ENCODE data around the gene POLQ.

Gene POLQ

GRCh38 chr3:121584418-121584817, 38.6 kb upstream of the POLQ start:
- Histone ChIP-seq H2BK12ac (ENCODE audit: low read length in 2 of 2) (no peak overlapping the region), H3K4me1 (ENCODE audit: control insufficient read depth, insufficient read depth, low read depth, low read length) (no peaks in the 10 kb centered on the region), H2AK5ac (ENCODE audit: low read length, severe bottlenecking) (no peak overlapping the region), H3K4me2 (ENCODE audit: low read length, poor library complexity, severe bottlenecking) (no peak overlapping the region), H2AFZ (ENCODE audit: low read depth, low read length) (no peak overlapping the region), H3K79me1 (replicated peaks; ENCODE audit: low read length, poor library complexity, severe bottlenecking) (no peaks in the 10 kb centered on the region), H3K23ac (ENCODE audit: low read length in 2 of 2) (no peak overlapping the region), H2BK5ac (ENCODE audit: low read depth, low read length, poor library complexity, severe bottlenecking) (no peak overlapping the region), H3K9me3 (ENCODE audit: control insufficient read depth, low read length) (no peaks in the 10 kb centered on the region), H3K4me3 (ENCODE audit: insufficient read depth in 1 of 2, low read depth in 1 of 2, low read length in 2 of 2) (no peak overlapping the region), H3K4ac (ENCODE audit: low read depth in 1 of 2, low read length in 2 of 2) (no peak overlapping the region), H2BK15ac (ENCODE audit: low read depth, poor library complexity, severe bottlenecking) (no peak overlapping the region), H3K14ac (ENCODE audit: low read length in 2 of 2) (no peak overlapping the region), H4K8ac (ENCODE audit: low read length) (no peak overlapping the region), H3K9ac (ENCODE audit: low read length) (no peak overlapping the region), H4K91ac (ENCODE audit: low read length) (no peak overlapping the region), H3K36me3 (ENCODE audit: control insufficient read depth in 1 of 2, insufficient read depth in 2 of 2, low read depth in 1 of 2, low read length in 2 of 2) (no peaks in the 10 kb centered on the region), H3K27ac (ENCODE audit: low read length, poor library complexity, severe bottlenecking) (no peak overlapping the region), H3K18ac (ENCODE audit: low read depth in 1 of 2, low read length in 2 of 2) (no peak overlapping the region), H2BK120ac (ENCODE audit: low read depth, low read length) (no peak overlapping the region), H3K27me3 (ENCODE audit: control insufficient read depth in 1 of 2, insufficient read depth in 1 of 2, low read length in 2 of 2) (peaks cover 8 to 14% of the 10 kb centered on the region in 2 experiments)
- WGBS: 96% methylated on average over 1 of the region's 1 CpG
- DNase-seq: no peak

DNA sequence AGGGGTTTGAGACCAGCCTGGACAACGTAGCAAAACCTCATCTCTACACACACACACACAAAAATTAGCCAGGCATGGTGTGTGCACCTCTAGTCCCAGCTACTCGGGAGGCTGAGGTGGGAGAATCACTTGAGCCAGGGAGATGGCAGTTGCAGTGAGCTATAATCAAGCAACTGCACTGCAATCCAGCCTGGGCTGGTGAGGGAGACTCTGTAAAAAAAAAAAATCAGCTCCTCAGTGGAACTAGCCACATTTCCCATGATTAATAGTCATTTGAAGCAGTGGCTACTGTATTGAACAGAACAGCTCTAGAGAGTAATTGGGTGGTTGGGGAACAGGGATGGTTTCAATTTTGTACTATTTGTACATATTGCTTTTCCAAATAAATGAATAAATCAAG, 35.9 kb upstream of the POLQ start:
- Histone ChIP-seq H3K9me3 (ENCODE audit: control insufficient read depth, low read length) (no peaks in the 10 kb centered on the region), H3K27ac (ENCODE audit: low read length, poor library complexity, severe bottlenecking) (no peak overlapping the region), H2BK15ac (ENCODE audit: low read depth, poor library complexity, severe bottlenecking) (no peak overlapping the region), H2BK120ac (ENCODE audit: low read depth, low read length) (no peak overlapping the region), H3K79me1 (replicated peaks; ENCODE audit: low read length, poor library complexity, severe bottlenecking) (no peaks in the 10 kb centered on the region), H3K14ac (ENCODE audit: low read length in 2 of 2) (no peak overlapping the region), H3K4me1 (ENCODE audit: control insufficient read depth, insufficient read depth, low read depth, low read length) (no peaks in the 10 kb centered on the region), H3K18ac (ENCODE audit: low read depth in 1 of 2, low read length in 2 of 2) (no peak overlapping the region), H4K8ac (ENCODE audit: low read length) (no peak overlapping the region), H2AFZ (ENCODE audit: low read depth, low read length) (no peak overlapping the region), H3K9ac (ENCODE audit: low read length) (no peak overlapping the region), H3K4me2 (ENCODE audit: low read length, poor library complexity, severe bottlenecking) (no peak overlapping the region), H2BK12ac (ENCODE audit: low read length in 2 of 2) (no peak overlapping the region), H2AK5ac (ENCODE audit: low read length, severe bottlenecking) (no peak overlapping the region), H3K23ac (ENCODE audit: low read length in 2 of 2) (no peak overlapping the region), H2BK5ac (ENCODE audit: low read depth, low read length, poor library complexity, severe bottlenecking) (no peak overlapping the region), H3K27me3 (ENCODE audit: control insufficient read depth in 1 of 2, insufficient read depth in 1 of 2, low read length in 2 of 2) (peaks cover 8 to 14% of the 10 kb centered on the region in 2 experiments), H3K4me3 (ENCODE audit: insufficient read depth in 1 of 2, low read depth in 1 of 2, low read length in 2 of 2) (no peak overlapping the region), H4K91ac (ENCODE audit: low read length) (no peak overlapping the region), H3K4ac (ENCODE audit: low read depth in 1 of 2, low read length in 2 of 2) (no peak overlapping the region), H3K36me3 (ENCODE audit: control insufficient read depth in 1 of 2, insufficient read depth in 2 of 2, low read depth in 1 of 2, low read length in 2 of 2) (no peaks in the 10 kb centered on the region)
- 100% methylated on average over 1 of the region's 2 CpGs for WGBS
- no peak for DNase-seq

GRCh38 chr3:121574449-121574848, 28.7 kb upstream of the POLQ start:
- no peak overlapping the region for H4K8ac ChIP-seq (ENCODE audit: low read length)
- H2BK15ac ChIP-seq (ENCODE audit: low read depth, poor library complexity, severe bottlenecking): no peak overlapping the region

DNA sequence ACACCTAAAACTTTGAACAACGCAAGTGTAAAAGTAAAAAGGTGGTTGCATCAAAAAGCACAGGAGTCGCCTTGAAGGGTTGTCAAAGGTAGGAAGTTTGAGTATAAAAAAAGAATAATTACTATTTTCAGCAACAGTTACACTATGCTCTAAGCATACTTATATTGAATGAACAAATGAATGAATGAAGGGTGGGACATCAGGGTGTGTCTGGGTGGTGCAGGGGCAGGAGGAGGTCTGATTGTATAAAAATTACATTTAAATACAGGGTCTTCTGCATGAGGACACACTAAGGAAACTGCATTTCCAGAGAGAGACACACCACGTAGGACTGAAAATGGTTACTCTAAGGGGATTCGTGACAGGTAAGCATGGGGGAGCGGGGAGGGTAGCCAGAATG, 21.9 kb upstream of the POLQ start, which contains the start of gene ARGFX:
Gene ARGFX, plus strand, starts transcription at position 301 of the 400 bp plus-strand sequence. CDS start 2,765 bp downstream, outside the sequence.
- Histone ChIP-seq H3K4me3 (ENCODE audit: insufficient read depth in 1 of 2, low read depth in 1 of 2, low read length in 2 of 2) (no peak within 1 kb of the TSS), H2BK15ac (ENCODE audit: low read depth, poor library complexity, severe bottlenecking) (no peak within 1 kb of the TSS), H3K4ac (ENCODE audit: low read depth in 1 of 2, low read length in 2 of 2) (no peak within 1 kb of the TSS), H3K18ac (ENCODE audit: low read depth in 1 of 2, low read length in 2 of 2) (no peak within 1 kb of the TSS), H3K9ac (ENCODE audit: low read length) (no peak within 1 kb of the TSS), H3K79me1 (replicated peaks; ENCODE audit: low read length, poor library complexity, severe bottlenecking) (no peaks in the 10 kb centered on the region), H2AFZ (ENCODE audit: low read depth, low read length) (no peak within 1 kb of the TSS), H2AK5ac (ENCODE audit: low read length, severe bottlenecking) (no peak within 1 kb of the TSS), H4K8ac (ENCODE audit: low read length) (no peak within 1 kb of the TSS), H3K23ac (ENCODE audit: low read length in 2 of 2) (no peak within 1 kb of the TSS), H3K4me2 (ENCODE audit: low read length, poor library complexity, severe bottlenecking) (no peak within 1 kb of the TSS), H3K27me3 (ENCODE audit: control insufficient read depth in 1 of 2, insufficient read depth in 1 of 2, low read length in 2 of 2) (no peaks in the 10 kb centered on the region), H3K4me1 (ENCODE audit: control insufficient read depth, insufficient read depth, low read depth, low read length) (no peaks in the 10 kb centered on the region), H2BK5ac (ENCODE audit: low read depth, low read length, poor library complexity, severe bottlenecking) (no peak within 1 kb of the TSS), H3K36me3 (ENCODE audit: control insufficient read depth in 1 of 2, insufficient read depth in 2 of 2, low read depth in 1 of 2, low read length in 2 of 2) (no peaks in the 10 kb centered on the region), H3K14ac (ENCODE audit: low read length in 2 of 2) (no peak within 1 kb of the TSS), H3K9me3 (ENCODE audit: control insufficient read depth, low read length) (no peaks in the 10 kb centered on the region), H3K27ac (ENCODE audit: low read length, poor library complexity, severe bottlenecking) (no peak within 1 kb of the TSS), H4K91ac (ENCODE audit: low read length) (no peak within 1 kb of the TSS), H2BK120ac (ENCODE audit: low read depth, low read length) (no peak within 1 kb of the TSS), H2BK12ac (ENCODE audit: low read length in 2 of 2) (no peak within 1 kb of the TSS)
- DNase-seq: no peak
- WGBS: 96% methylated on average over 4 of the region's 5 CpGs

More at GRCh38 chr3:121574449-121574848, 28.7 kb upstream of the POLQ start:
- H3K9me3 ChIP-seq (ENCODE audit: control insufficient read depth, low read length): no peaks in the 10 kb centered on the region
- no peak overlapping the region for H3K27ac ChIP-seq (ENCODE audit: low read length, poor library complexity, severe bottlenecking)
- H2AK5ac ChIP-seq (ENCODE audit: low read length, severe bottlenecking): no peak overlapping the region
- peak; percentile 4 for DNase-seq
- no peak overlapping the region for H3K4me2 ChIP-seq (ENCODE audit: low read length, poor library complexity, severe bottlenecking)
- H3K4ac ChIP-seq (ENCODE audit: low read depth in 1 of 2, low read length in 2 of 2): no peak overlapping the region
- H2BK120ac ChIP-seq (ENCODE audit: low read depth, low read length): no peak overlapping the region
- H4K91ac ChIP-seq (ENCODE audit: low read length): no peak overlapping the region
- no peak overlapping the region for H2BK12ac ChIP-seq (ENCODE audit: low read length in 2 of 2)
- H3K27me3 ChIP-seq (ENCODE audit: control insufficient read depth in 1 of 2, insufficient read depth in 1 of 2, low read length in 2 of 2): no peaks in the 10 kb centered on the region
- 51% methylated on average over 4 of the region's 6 CpGs for WGBS
- no peak overlapping the region for H3K4me3 ChIP-seq (ENCODE audit: insufficient read depth in 1 of 2, low read depth in 1 of 2, low read length in 2 of 2)
- peaks cover 1% of the 10 kb centered on the region for H3K4me1 ChIP-seq (ENCODE audit: control insufficient read depth, insufficient read depth, low read depth, low read length)
- H3K9ac ChIP-seq (ENCODE audit: low read length): no peak overlapping the region
- no peak overlapping the region for H3K18ac ChIP-seq (ENCODE audit: low read depth in 1 of 2, low read length in 2 of 2)
- H3K36me3 ChIP-seq (ENCODE audit: control insufficient read depth in 1 of 2, insufficient read depth in 2 of 2, low read depth in 1 of 2, low read length in 2 of 2): no peaks in the 10 kb centered on the region
- H2BK5ac ChIP-seq (ENCODE audit: low read depth, low read length, poor library complexity, severe bottlenecking): no peak overlapping the region
- H3K79me1 ChIP-seq (replicated peaks; ENCODE audit: low read length, poor library complexity, severe bottlenecking): no peaks in the 10 kb centered on the region
- H3K14ac ChIP-seq (ENCODE audit: low read length in 2 of 2): no peak overlapping the region
- no peak overlapping the region for H2AFZ ChIP-seq (ENCODE audit: low read depth, low read length)
- H3K23ac ChIP-seq (ENCODE audit: low read length in 2 of 2): no peak overlapping the region

Measured in mesenchymal stem cell (in vitro differentiated cells and primary cell).